BLaER1 (cell line): ENCODE results near the gene RNF38.
A peak's percentile ranks its signal among the peaks of the same experiment; 100 is the strongest.
"Not testable (repeated sequence)": the region's sequence is repeated elsewhere in the genome, so short reads cannot be mapped to it uniquely, and the experiment has no call there.

ENCODE experiments used
- H3K27ac ChIP-seq: shearing (Covaris generic); formaldehyde crosslinking; 2 replicates; pipeline ENCODE4 v1.8.1; 2022
- H3K27me3 ChIP-seq: shearing (Covaris generic); formaldehyde crosslinking; 2 replicates; pipeline ENCODE4 v1.8.1; 2022
- H3K36me3 ChIP-seq: shearing (Covaris generic); formaldehyde crosslinking; 2 replicates; pipeline ENCODE4 v1.8.1; 2022
- H3K4me1 ChIP-seq: shearing (Covaris generic); formaldehyde crosslinking; 2 replicates; pipeline ENCODE4 v1.8.1; 2022
- H3K4me2 ChIP-seq: shearing (Covaris generic); formaldehyde crosslinking; 2 replicates; pipeline ENCODE4 v1.8.1; 2022
- H3K4me3 ChIP-seq: shearing (Covaris generic); formaldehyde crosslinking; 2 replicates; pipeline ENCODE4 v1.8.1; 2022
- H3K9ac ChIP-seq: shearing (Covaris generic); formaldehyde crosslinking; 2 replicates; pipeline ENCODE4 v1.8.1; 2022
- H3K9me3 ChIP-seq: shearing (Covaris generic); formaldehyde crosslinking; 2 replicates; pipeline ENCODE4 v1.8.1; 2022
- H4K20me1 ChIP-seq: shearing (Covaris generic); formaldehyde crosslinking; 2 replicates; pipeline ENCODE4 v1.8.1; 2022
- Cebpa-rat ChIP-seq: shearing (Covaris generic); IDR thresholded peaks from 2 replicates; pipeline ENCODE4 v1.8.1; 2022

The RNF38 gene

DNA sequence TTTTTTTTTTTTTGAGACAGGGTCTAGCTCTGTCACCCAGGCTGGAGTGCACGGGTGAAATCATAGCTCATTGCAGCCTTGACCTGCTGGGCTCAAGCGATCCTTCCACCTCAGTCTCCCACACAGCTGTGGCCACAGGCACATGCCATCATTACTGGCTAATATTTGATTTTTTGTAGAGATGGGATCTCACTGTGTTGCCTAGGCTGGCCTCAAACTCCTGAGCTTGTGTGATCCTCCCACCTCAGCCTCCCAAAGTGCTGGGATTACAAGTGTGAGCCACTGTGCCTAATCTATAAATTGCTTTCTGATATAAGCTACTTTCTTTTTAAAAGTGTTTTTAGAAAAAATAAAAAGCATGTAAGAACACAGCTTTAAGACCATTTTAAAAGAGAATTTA lies 85.3 kb downstream of the RNF38 start:
- H3K4me2 ChIP-seq, result peak overlapping the region; percentile 53; the same call in 1 of the 2 replicates

DNA sequence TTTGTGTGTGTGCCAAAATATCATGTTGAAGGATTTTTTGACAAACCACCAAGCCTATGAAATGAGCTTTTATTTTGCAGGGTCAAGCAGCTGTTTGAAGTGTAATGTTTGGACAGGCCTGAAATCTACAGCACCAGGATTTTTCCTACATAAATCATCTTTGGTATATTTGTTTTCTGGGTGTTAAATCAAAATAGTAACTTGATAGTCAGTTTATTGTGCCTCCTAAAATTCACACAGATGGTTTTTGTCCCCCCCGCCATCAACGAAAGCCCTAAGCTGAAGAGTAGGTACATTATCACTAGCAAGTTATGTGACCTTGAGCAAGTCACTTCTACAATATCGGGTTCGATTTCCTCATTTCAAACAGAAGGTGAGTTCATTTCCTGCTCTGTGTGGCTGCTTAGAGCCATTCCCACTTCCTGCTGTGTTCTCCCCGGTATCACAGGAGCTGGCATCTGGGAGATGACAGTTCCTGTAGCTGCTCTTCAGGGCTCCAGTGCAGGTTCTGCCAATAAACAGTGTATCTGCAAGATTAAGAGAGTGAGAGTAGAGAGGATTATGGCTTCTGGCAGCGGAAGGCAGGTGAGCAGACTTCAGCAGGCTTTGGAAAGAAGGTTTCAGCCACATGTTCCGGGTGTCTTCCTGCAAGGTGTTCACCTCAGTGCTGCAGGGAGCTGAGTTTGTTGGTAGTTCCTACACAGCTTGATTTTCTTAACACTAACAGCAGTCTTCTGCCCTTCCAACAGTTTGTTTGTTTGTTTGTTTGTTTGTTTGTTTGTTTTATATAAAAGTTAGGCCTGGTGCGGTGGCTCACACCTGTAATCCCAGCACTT lies 93.4 kb downstream of the RNF38 start:
- Histone ChIP-seq H3K27me3 (no peaks in the 10 kb centered on the region), H3K4me3 (no peak overlapping the region)

More for the DNA sequence above, 85.3 kb downstream of the RNF38 start:
- Histone ChIP-seq H3K4me1 (peaks cover 35% of the 10 kb centered on the region), H3K27me3 (no peaks in the 10 kb centered on the region), H3K36me3 (no peaks in the 10 kb centered on the region), H3K4me3 (no peak overlapping the region), H3K9me3 (no peaks in the 10 kb centered on the region), H4K20me1 (no peaks in the 10 kb centered on the region), H3K9ac (no peak overlapping the region), H3K27ac (no peak overlapping the region; the same call in 1 of the 2 replicates)
- TF ChIP-seq Cebpa-rat, result no peak

DNA sequence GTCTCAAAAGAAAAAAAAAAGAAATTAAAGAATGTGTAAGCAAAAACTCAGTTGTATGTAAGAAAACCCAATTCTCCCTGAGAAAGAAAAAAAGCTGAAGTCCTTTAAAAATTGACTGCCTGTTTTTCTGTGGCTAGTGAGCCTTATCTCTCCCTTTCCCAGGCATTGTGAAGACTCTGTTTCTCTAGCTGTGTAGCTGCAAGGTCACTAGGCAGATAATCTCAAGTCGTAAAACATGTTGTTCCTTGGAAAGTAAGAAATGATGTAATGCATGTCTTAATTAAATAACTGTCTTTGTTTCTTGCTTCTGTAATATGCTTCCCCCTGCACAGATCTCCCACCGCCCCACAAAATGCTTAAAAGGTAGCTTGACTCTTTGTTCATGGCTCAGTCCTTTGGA lies 95.7 kb downstream of the RNF38 start:
- H3K27ac ChIP-seq, H3K9me3 ChIP-seq, H3K4me1 ChIP-seq, H3K9ac ChIP-seq, H4K20me1 ChIP-seq, H3K4me3 ChIP-seq, H3K27me3 ChIP-seq, H3K4me2 ChIP-seq, H3K36me3 ChIP-seq: not testable (repeated sequence)

More for the DNA sequence above, 93.4 kb downstream of the RNF38 start:
- no peaks in the 10 kb centered on the region for H3K4me1 ChIP-seq
- TF ChIP-seq Cebpa-rat, result no peak
- H3K27ac ChIP-seq, result no peak overlapping the region
- no peaks in the 10 kb centered on the region for H3K36me3 ChIP-seq
- H3K9ac ChIP-seq, result no peak overlapping the region
- no peaks in the 10 kb centered on the region for H4K20me1 ChIP-seq
- H3K4me2 ChIP-seq, result no peak overlapping the region
- H3K9me3 ChIP-seq, result no peaks in the 10 kb centered on the region

DNA sequence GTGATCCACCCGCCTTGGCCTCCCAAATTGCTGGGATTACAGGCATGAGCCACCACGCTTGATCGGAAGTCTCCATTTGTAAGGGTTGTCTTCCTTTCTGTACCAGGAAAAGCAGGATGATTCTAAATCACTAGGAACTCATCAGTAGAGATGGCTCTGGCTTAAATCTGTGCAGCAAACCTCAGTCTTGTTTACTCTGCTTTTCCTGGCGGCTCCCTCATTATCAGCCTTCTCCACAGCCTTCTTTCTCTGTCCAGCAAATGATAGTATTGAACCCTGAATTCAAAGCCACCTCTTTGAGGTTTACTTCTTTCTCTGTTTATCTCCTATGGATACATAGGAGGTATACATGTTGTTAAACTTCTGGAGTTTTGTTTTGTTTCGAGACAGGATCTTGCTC lies 98.8 kb downstream of the RNF38 start:
- H3K9me3 ChIP-seq, result no peaks in the 10 kb centered on the region
- no peaks in the 10 kb centered on the region for H3K4me1 ChIP-seq
- no peak overlapping the region for H3K4me2 ChIP-seq
- H3K9ac ChIP-seq, result no peak overlapping the region
- H4K20me1 ChIP-seq, result no peaks in the 10 kb centered on the region
- TF ChIP-seq Cebpa-rat, result no peak
- no peaks in the 10 kb centered on the region for H3K36me3 ChIP-seq
- no peaks in the 10 kb centered on the region for H3K27me3 ChIP-seq
- H3K27ac ChIP-seq, result no peak overlapping the region
- no peak overlapping the region for H3K4me3 ChIP-seq

DNA sequence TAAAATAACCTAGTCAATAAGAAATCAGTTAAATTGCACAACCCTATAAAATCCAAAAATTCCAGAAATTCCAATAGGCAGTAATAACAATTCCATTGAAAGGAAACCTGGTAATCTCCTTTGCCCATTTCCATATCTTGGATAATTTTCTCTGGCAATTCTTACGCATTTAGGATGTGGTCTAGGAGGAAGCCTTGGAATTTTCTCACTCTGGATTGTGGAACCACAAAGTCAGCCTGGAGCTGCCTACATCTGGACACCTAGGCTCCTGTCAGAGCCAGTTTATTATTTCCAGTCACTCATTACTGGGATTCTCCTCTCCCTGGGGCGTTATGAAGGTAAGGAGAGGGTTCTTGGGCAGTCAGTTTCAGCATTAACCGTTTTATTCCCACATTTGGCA lies 101.5 kb downstream of the RNF38 start:
- Histone ChIP-seq H3K9me3 (no peaks in the 10 kb centered on the region), H3K4me2 (no peak overlapping the region), H3K27ac (no peak overlapping the region), H3K4me1 (no peaks in the 10 kb centered on the region), H3K27me3 (no peaks in the 10 kb centered on the region), H3K36me3 (no peaks in the 10 kb centered on the region), H3K9ac (no peak overlapping the region), H4K20me1 (no peaks in the 10 kb centered on the region), H3K4me3 (no peak overlapping the region)
- TF ChIP-seq Cebpa-rat, result no peak

DNA sequence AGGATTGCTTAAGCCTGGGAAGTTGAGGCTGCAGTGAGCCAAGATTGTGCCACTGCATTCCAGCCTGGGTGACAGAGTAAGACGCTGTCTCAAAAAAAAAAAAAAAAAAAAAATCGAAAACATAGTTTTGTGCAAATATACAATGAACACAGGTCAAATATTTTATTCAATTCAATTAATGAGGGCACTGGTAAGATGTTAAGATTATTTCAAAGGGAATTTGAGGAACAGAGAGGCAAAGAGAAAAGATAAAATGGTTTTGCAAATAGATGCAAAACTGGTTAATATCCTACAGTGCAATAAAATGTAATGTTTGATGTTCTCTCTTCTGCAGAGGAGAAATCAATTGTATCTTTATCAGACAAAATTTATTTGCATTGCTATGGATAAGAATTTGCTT lies 102.3 kb downstream of the RNF38 start:
- no peaks in the 10 kb centered on the region for H3K27me3 ChIP-seq
- no peak for TF ChIP-seq Cebpa-rat

DNA sequence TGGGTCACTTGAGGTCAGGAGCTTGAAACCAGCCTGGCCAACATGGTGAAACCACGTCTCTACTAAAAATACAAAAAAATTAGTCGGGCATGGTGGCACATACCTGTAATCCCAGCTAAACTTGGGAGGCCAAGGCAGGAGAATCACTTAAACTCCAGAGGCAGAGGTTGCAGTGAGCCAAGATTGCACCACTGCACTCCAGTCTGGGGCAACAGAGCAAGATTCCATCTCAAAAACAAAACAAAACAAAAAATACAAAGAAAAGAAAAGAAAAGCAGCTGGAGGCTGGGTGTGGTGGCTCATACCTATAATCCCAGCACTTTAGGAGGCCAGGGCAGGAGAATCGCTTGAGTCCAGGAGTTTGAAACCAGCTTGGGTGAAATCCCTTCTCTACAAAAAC lies 105.1 kb downstream of the RNF38 start:
- not testable (repeated sequence) for H3K36me3 ChIP-seq, H3K9me3 ChIP-seq, H3K27me3 ChIP-seq, H3K4me1 ChIP-seq, H3K27ac ChIP-seq, H3K9ac ChIP-seq, H3K4me3 ChIP-seq, H3K4me2 ChIP-seq, H4K20me1 ChIP-seq

More for the DNA sequence above, 102.3 kb downstream of the RNF38 start:
- Histone ChIP-seq H3K4me2 (no peak overlapping the region), H3K36me3 (no peaks in the 10 kb centered on the region), H3K9ac (no peak overlapping the region), H3K27ac (no peak overlapping the region), H4K20me1 (no peaks in the 10 kb centered on the region), H3K4me1 (no peaks in the 10 kb centered on the region), H3K9me3 (no peaks in the 10 kb centered on the region), H3K4me3 (no peak overlapping the region)

DNA sequence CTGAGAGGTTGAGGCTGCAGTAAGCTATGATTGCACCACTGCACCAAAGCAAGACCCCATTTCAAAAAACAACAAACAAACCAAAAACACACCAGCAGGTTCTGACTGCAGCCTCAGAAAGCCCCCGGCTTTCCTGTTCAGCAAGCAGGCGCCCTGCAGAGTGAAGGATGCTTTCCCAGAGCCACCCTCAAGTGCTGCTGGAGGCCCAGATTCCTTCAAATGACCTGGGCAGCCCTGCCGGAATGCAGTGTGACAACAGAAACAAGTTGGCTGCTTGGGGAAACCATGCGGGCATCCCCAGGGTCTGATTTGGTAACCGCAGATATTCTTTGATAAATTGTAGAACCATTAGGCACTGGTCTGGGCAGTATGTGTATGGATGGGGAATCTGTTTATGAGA lies 106.2 kb downstream of the RNF38 start:
- no peaks in the 10 kb centered on the region for H3K27me3 ChIP-seq
- no peak overlapping the region for H3K27ac ChIP-seq
- H3K36me3 ChIP-seq, result no peaks in the 10 kb centered on the region
- H3K4me1 ChIP-seq, result no peaks in the 10 kb centered on the region
- no peak overlapping the region for H3K4me3 ChIP-seq
- H3K4me2 ChIP-seq, result no peak overlapping the region
- H4K20me1 ChIP-seq, result no peaks in the 10 kb centered on the region
- no peaks in the 10 kb centered on the region for H3K9me3 ChIP-seq
- no peak for TF ChIP-seq Cebpa-rat
- H3K9ac ChIP-seq, result no peak overlapping the region

DNA sequence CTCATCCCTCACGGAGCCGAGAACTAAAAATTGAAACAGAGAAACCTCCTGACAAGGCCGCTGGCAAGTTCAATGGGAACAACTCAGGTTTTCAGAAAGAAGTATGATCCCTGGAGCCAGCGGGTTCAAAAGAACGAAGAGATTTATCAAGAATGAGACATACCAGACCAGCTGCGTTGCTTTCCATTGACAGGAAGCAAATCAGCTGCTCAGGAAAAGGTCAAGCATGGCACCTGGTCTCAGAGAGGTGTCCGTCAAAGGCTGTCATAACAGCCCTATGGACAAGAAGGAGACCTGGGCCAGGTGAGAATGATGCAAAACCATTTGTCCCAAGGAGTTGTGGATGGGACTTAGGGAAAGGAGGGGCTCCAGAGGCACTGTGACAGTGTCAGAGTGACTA lies 106.9 kb downstream of the RNF38 start:
- Histone ChIP-seq H3K4me3 (no peak overlapping the region), H3K36me3 (no peaks in the 10 kb centered on the region), H3K9ac (no peak overlapping the region), H3K9me3 (no peaks in the 10 kb centered on the region), H3K4me2 (no peak overlapping the region), H4K20me1 (no peaks in the 10 kb centered on the region), H3K27me3 (no peaks in the 10 kb centered on the region), H3K4me1 (no peaks in the 10 kb centered on the region), H3K27ac (no peak overlapping the region)
- TF ChIP-seq Cebpa-rat, result no peak

DNA sequence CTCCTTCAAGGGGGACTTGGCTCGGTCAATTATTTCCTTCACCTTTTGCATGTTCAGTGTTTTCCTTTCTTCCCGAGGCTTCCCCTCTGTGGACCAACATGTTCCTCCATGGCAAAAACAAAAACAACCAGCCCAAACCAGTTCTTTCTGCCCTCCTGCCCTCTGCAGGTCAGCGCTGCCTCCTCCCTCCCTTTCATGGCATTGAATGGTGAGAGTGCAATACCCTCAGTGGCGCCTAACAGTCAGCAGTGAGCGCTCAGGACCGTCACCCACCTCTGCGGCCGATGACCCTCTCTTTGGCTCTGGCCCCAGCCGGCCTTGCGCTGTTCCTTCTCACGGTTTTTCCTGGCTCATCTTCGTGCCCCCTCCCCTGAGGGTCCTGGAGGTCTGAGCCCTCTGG lies 107.4 kb downstream of the RNF38 start:
- Histone ChIP-seq H3K27me3 (no peaks in the 10 kb centered on the region), H3K27ac (no peak overlapping the region), H3K4me2 (no peak overlapping the region), H3K9ac (no peak overlapping the region), H3K4me3 (no peak overlapping the region), H3K36me3 (no peaks in the 10 kb centered on the region), H4K20me1 (no peaks in the 10 kb centered on the region), H3K4me1 (no peaks in the 10 kb centered on the region), H3K9me3 (no peaks in the 10 kb centered on the region)
- no peak for TF ChIP-seq Cebpa-rat

DNA sequence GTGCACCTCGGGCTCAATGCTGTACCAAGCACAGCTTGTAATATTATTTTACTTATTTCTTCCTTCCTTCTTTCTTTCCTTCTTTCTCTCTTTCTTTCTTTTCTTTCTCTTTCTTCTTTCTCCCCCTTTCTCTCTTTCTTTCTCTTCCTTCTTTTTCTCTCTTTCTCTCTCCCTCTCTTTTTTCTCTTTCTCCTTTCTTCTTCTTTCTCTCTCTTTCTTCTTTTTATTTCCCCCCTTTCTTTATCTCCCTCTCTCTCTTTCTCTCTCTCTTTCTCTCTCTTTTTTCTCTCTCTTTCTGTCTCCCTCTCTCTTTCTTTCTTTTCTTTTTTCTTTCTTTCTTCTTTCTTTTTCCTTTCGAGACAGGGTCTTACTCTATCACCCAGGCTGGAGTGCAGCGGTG lies 109.1 kb downstream of the RNF38 start:
- Histone ChIP-seq H4K20me1 (no peaks in the 10 kb centered on the region), H3K36me3 (no peaks in the 10 kb centered on the region), H3K9me3 (no peaks in the 10 kb centered on the region), H3K4me3 (no peak overlapping the region), H3K4me1 (no peaks in the 10 kb centered on the region), H3K9ac (no peak overlapping the region), H3K4me2 (no peak overlapping the region), H3K27ac (no peak overlapping the region), H3K27me3 (no peaks in the 10 kb centered on the region)
- TF ChIP-seq Cebpa-rat, result no peak
